K562 (cell line): ENCODE results near the gene DIP2C. TPM values are rescaled to one million over a fixed set of nuclear protein-coding genes. Genes with fewer than 3 reads are reported as not detected.

Source experiments
- ATAC-seq: fragments of 200-7000 bp; cut with Tn5 transposase; 3 replicates; pipeline ENCODE4 v1.9.1; 2020; ENCODE audit warnings: moderate library complexity
- BruUV-seq: library from RNA; stranded (reverse); fragments of 400-500 nt; replicated peaks from 2 replicates; lab custom pipeline; 2021; lab: Mats Ljungman, UMichigan
- CTCF ChIA-PET: fragments of 300-600 bp; formaldehyde crosslinking; extraction: SDS; loops from one replicate; lab custom pipeline; 2021; ENCODE audit warnings: low intra/inter-chr PET ratio; lab: Yijun Ruan, JAX
- POLR2A ChIA-PET: fragments of 300-600, 350-650 bp; sonication (Branson Sonifier 250); formaldehyde crosslinking; extraction: SDS; loops from one replicate; lab custom pipeline; 2021; ENCODE audit warnings: antibody characterized with exemption, inconsistent platforms; lab: Yijun Ruan, JAX
- DNase-seq, 4 experiments: peaks; one replicate each; pipeline versions ENCODE4 v3.0.0 to v3.0.0-alpha.2; 2011 to 2018; ENCODE audit warnings: low spot score in 3 of 4, mixed read lengths in 3 of 4; ENCODE audit errors: extremely low read depth in 1 of 4
- FAIRE-seq: peaks from 2 replicates; lab custom pipeline; 2011; peaks lifted over from hg19 to GRCh38; lab: Jason Lieb, UNC
- H2AFZ ChIP-seq: 2 replicates; pipeline ENCODE4 v1.6.0; 2011; ENCODE audit warnings: low read depth, low read length, control low read depth, inconsistent platforms
- H3K27ac ChIP-seq: fragments of 200-600 bp; 3 replicates; pipeline ENCODE4 v1.8.0; 2011; ENCODE audit warnings: low read depth, mild to moderate bottlenecking, control low read depth, inconsistent platforms, low read length, moderate library complexity, mixed read lengths; ENCODE audit errors: extremely low read depth
- H3K27me3 ChIP-seq, 2 experiments: fragments of 300-600 bp in 1 of 2; 2 replicates in 1 of 2; 3 replicates in 1 of 2; pipeline versions ENCODE4 v1.6.0 to v1.8.0; 2011; ENCODE audit warnings: inconsistent platforms in 2 of 2, low read length in 2 of 2, mild to moderate bottlenecking in 1 of 2, mixed read lengths in 1 of 2, moderate library complexity in 1 of 2; ENCODE audit not compliant: control insufficient read depth in 2 of 2, insufficient read depth in 2 of 2
- H3K36me3 ChIP-seq: fragments of 300-600 bp; 3 replicates; pipeline ENCODE4 v1.8.0; 2011; ENCODE audit warnings: mild to moderate bottlenecking, low read length, inconsistent platforms; ENCODE audit not compliant: control insufficient read depth, insufficient read depth
- H3K4me1 ChIP-seq, 2 experiments: fragments of 200-600 bp in 1 of 2; replicated peaks in 1 of 2; 2 replicates in 1 of 2; 3 replicates in 1 of 2; pipeline versions ENCODE4 v1.5.1 to v1.8.0; 2011; ENCODE audit warnings: inconsistent platforms in 2 of 2, low read length in 2 of 2, mild to moderate bottlenecking in 1 of 2, mixed read lengths in 1 of 2, moderate library complexity in 1 of 2; ENCODE audit not compliant: control insufficient read depth in 2 of 2, insufficient read depth in 2 of 2
- H3K4me2 ChIP-seq: 2 replicates; pipeline ENCODE4 v1.6.1; 2011; ENCODE audit warnings: low read length, control low read depth, inconsistent platforms, mixed read lengths; ENCODE audit not compliant: insufficient read depth
- H3K4me3 ChIP-seq: fragments of 200-600 bp; sonication (generic), shearing (Covaris generic); 2 replicates; pipeline ENCODE4 v1.5.1; 2016; ENCODE audit warnings: control low read depth, inconsistent platforms
- H3K79me2 ChIP-seq: fragments of 200-600 bp; 3 replicates; pipeline ENCODE4 v1.8.0; 2011; ENCODE audit warnings: low read length, inconsistent platforms; ENCODE audit not compliant: control insufficient read depth, insufficient read depth
- H3K9ac ChIP-seq, 2 experiments: 2 replicates each; pipeline versions ENCODE4 v1.6.0 to v1.6.1; 2011; ENCODE audit warnings: low read depth in 2 of 2, low read length in 2 of 2, control low read depth in 1 of 2, inconsistent platforms in 1 of 2, mild to moderate bottlenecking in 1 of 2, mixed read lengths in 1 of 2; ENCODE audit not compliant: insufficient read depth in 1 of 2
- H3K9me1 ChIP-seq: one replicate; pipeline ENCODE4 v1.6.0; 2011; ENCODE audit warnings: inconsistent platforms, mild to moderate bottlenecking, low read length, moderate library complexity; ENCODE audit not compliant: control insufficient read depth, insufficient read depth
- H3K9me3 ChIP-seq: replicated peaks from 2 replicates; pipeline ENCODE4 v1.5.1; 2011; ENCODE audit warnings: low read depth, low read length, inconsistent platforms; ENCODE audit not compliant: control insufficient read depth, insufficient read depth
- H4K20me1 ChIP-seq: replicated peaks from 2 replicates; pipeline ENCODE4 v1.6.1; 2011; ENCODE audit warnings: low read length, inconsistent platforms, mixed read lengths; ENCODE audit not compliant: control insufficient read depth, insufficient read depth
- C11orf30 ChIP-seq: fragments of 450-650 bp; IDR thresholded peaks from 2 replicates; pipeline ENCODE4 v1.6.1; 2016; ENCODE audit warnings: low read depth, mild to moderate bottlenecking
- FOXK1 ChIP-seq: sonication (generic); formaldehyde crosslinking; IDR thresholded peaks from 2 replicates; pipeline ENCODE4 v1.8.0; 2022; ENCODE audit warnings: missing genetic modification reagents, mild to moderate bottlenecking, borderline replicate concordance
- HEY1 ChIP-seq: fragments of 250-450 bp; sonication (Bioruptor Pico); IDR thresholded peaks from 2 replicates; pipeline ENCODE4 v1.5.0; 2020; ENCODE audit warnings: mild to moderate bottlenecking, moderate library complexity, borderline replicate concordance
- HMG20A ChIP-seq: fragments of 450-650 bp; formaldehyde crosslinking; conservative IDR thresholded peaks from 2 replicates; pipeline ENCODE4 v1.4.0; 2020; ENCODE audit warnings: mild to moderate bottlenecking, mixed read lengths
- MAFG ChIP-seq: fragments of 450-650 bp; conservative IDR thresholded peaks from 2 replicates; pipeline ENCODE4 v1.6.1; 2016; ENCODE audit warnings: missing genetic modification characterization, missing compliant biosample characterization
- RBFOX2 ChIP-seq: fragments of 200-400 bp; formaldehyde crosslinking; IDR thresholded peaks from 2 replicates; pipeline ENCODE4 v1.6.1; 2017; ENCODE audit warnings: low read depth, mild to moderate bottlenecking, low read length, moderate library complexity
- TCFL5 ChIP-seq: fragments of 250-450 bp; sonication (Bioruptor Pico); conservative IDR thresholded peaks from 2 replicates; pipeline ENCODE4 v1.6.1; 2021; ENCODE audit warnings: mild to moderate bottlenecking, moderate library complexity, matching md5 sums
- U2AF2 ChIP-seq: fragments of 200-400 bp; formaldehyde crosslinking; optimal IDR thresholded peaks from 2 replicates; pipeline ENCODE3; 2017; ENCODE audit warnings: low read depth, mild to moderate bottlenecking, low read length
- XRCC3 ChIP-seq: fragments of 450-650 bp; IDR thresholded peaks from 2 replicates; pipeline ENCODE4 v1.6.1; 2017; ENCODE audit warnings: mild to moderate bottlenecking, moderate library complexity
- WGBS: fragments of 100-300 bp; shearing (Covaris generic); methylation state at CpG from one replicate; pipeline ENCODE4 v1.1.6; 2016; ENCODE audit warnings: low coverage, mixed read lengths; ENCODE audit not compliant: insufficient coverage; ENCODE audit errors: missing lambda C conversion rate; 5-methylcytosine and 5-hydroxymethylcytosine counted together
- in situ Hi-C: fragments of 300-500 bp; cut with MboI; formaldehyde crosslinking; loops from 4 replicates; pipeline ENCODE4 v1.15.0; 2018; ENCODE audit warnings: inconsistent platforms, mixed read lengths
- intact Hi-C: fragments of 100-400 bp; cut with micrococcal nuclease; formaldehyde crosslinking; loops from 2 replicates; pipeline ENCODE4 v1.14.2; 2022
- polyA plus RNA-seq, 8 experiments: library from polyadenylated mRNA; depleted of rRNA in 4 of 8; stranded (reverse) in 5 of 8; unstranded in 3 of 8; fragments of >200 nt; fragmentation: Nextera tagmentation in 2 of 8; fragmentation: Illumina TruSeq in 1 of 8; extraction: Ambion mirVana in 2 of 8; extraction: Trizol in 1 of 8; gene quantifications; 2 replicates each; pipeline versions ENCODE4 v1.2.1 to v1.2.3, GENCODE V29; 2011 to 2014; ENCODE audit warnings: inconsistent platforms in 1 of 8, missing spikeins in 1 of 8
- total RNA-seq, 7 experiments: library from RNA; depleted of rRNA in 6 of 7; stranded (reverse); fragments of >200 nt in 6 of 7; fragmentation: Illumina TruSeq in 2 of 7; extraction: Trizol in 2 of 7; gene quantifications; 2 replicates each; pipeline versions ENCODE4 v1.2.1 to v1.2.3, GENCODE V29; 2011 to 2021; ENCODE audit warnings: low replicate concordance in 1 of 7
- TF ChIP-seq, protein P1 (sequence below): fragments of 450-650 bp; IDR thresholded peaks from 2 replicates; pipeline ENCODE4 v1.6.1; 2014; ENCODE audit warnings: low read depth, mild to moderate bottlenecking, moderate library complexity, borderline replicate concordance
- TF ChIP-seq, protein P2 (sequence below): sonication (generic); formaldehyde crosslinking; IDR thresholded peaks from 2 replicates; pipeline ENCODE4 v1.8.1; 2023; ENCODE audit warnings: missing genetic modification reagents, mild to moderate bottlenecking, borderline replicate concordance

The DIP2C gene
- total and polyA plus RNA-seq, 9 of the 15 experiments (the other 6 are each of a cell fraction or from before 2014, with no cell fraction given), result 0.01 TPM; not detected in 8

DNA sequence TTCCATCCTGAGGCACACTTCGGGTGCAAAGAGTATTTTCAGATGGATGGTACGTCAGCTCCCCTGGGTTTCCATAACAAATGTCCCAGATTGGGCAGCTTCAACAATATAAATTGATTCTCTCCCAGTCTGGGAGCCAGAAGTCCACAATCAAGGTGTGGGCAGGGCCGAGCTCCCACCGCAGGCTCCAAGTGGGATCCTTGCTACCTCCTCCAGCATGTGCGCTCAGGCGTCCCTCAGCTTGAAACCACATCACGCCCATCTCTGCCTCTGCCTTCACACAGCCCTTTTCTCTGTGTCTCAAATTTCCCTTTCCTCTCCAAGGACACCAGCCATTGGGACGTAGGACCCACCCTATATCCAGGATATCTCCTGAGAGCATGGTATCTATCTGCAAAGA lies 153.5 kb downstream of the DIP2C start:
- Histone ChIP-seq H3K27ac (no peak overlapping the region), H3K9me3 (no peaks in the 10 kb centered on the region; the same call in 1 of the 2 replicates), H4K20me1 (no peaks in the 10 kb centered on the region; the same call in 1 of the 2 replicates), H2AFZ (no peak overlapping the region), H3K4me1 (no peaks in the 10 kb centered on the region), H3K27me3 (peaks cover 38 to 67% of the 10 kb centered on the region in 2 experiments), H3K79me2 (no peaks in the 10 kb centered on the region), H3K9me1 (no peaks in the 10 kb centered on the region), H3K36me3 (no peaks in the 10 kb centered on the region), H3K9ac (no peak overlapping the region), H3K4me2 (no peak overlapping the region), H3K4me3 (no peak overlapping the region)
- in situ Hi-C loops (no loop called here), intact Hi-C loops (no loop called here)
- no peak for FAIRE-seq
- TF ChIP-seq C11orf30 (no peak), U2AF2 (no peak), FOXK1 (no peak), XRCC3 (no peak), HMG20A (no peak), MAFG (no peak), RBFOX2 (no peak), TCFL5 (no peak), HEY1 (CRISPR knock-in tag) (no peak)
- TF ChIP-seq, protein P1, sequence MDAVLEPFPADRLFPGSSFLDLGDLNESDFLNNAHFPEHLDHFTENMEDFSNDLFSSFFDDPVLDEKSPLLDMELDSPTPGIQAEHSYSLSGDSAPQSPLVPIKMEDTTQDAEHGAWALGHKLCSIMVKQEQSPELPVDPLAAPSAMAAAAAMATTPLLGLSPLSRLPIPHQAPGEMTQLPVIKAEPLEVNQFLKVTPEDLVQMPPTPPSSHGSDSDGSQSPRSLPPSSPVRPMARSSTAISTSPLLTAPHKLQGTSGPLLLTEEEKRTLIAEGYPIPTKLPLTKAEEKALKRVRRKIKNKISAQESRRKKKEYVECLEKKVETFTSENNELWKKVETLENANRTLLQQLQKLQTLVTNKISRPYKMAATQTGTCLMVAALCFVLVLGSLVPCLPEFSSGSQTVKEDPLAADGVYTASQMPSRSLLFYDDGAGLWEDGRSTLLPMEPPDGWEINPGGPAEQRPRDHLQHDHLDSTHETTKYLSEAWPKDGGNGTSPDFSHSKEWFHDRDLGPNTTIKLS, result no peak
- TF ChIP-seq, protein P2, sequence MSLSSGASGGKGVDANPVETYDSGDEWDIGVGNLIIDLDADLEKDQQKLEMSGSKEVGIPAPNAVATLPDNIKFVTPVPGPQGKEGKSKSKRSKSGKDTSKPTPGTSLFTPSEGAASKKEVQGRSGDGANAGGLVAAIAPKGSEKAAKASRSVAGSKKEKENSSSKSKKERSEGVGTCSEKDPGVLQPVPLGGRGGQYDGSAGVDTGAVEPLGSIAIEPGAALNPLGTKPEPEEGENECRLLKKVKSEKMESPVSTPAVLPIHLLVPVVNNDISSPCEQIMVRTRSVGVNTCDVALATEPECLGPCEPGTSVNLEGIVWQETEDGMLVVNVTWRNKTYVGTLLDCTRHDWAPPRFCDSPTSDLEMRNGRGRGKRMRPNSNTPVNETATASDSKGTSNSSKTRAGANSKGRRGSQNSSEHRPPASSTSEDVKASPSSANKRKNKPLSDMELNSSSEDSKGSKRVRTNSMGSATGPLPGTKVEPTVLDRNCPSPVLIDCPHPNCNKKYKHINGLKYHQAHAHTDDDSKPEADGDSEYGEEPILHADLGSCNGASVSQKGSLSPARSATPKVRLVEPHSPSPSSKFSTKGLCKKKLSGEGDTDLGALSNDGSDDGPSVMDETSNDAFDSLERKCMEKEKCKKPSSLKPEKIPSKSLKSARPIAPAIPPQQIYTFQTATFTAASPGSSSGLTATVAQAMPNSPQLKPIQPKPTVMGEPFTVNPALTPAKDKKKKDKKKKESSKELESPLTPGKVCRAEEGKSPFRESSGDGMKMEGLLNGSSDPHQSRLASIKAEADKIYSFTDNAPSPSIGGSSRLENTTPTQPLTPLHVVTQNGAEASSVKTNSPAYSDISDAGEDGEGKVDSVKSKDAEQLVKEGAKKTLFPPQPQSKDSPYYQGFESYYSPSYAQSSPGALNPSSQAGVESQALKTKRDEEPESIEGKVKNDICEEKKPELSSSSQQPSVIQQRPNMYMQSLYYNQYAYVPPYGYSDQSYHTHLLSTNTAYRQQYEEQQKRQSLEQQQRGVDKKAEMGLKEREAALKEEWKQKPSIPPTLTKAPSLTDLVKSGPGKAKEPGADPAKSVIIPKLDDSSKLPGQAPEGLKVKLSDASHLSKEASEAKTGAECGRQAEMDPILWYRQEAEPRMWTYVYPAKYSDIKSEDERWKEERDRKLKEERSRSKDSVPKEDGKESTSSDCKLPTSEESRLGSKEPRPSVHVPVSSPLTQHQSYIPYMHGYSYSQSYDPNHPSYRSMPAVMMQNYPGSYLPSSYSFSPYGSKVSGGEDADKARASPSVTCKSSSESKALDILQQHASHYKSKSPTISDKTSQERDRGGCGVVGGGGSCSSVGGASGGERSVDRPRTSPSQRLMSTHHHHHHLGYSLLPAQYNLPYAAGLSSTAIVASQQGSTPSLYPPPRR (CRISPR knock-in tag), result no peak
- no peak for ATAC-seq
- ChIA-PET POLR2A (interaction anchor here (1.4 kb wide), 1 partner anchor 9 kb away, joined by 4 read pairs; no protein-coding TSS in a partner anchor), CTCF (no interaction called here)
- BruUV-seq, result no TSS peak
- WGBS, result 3% methylated on average over 8 of the region's 8 CpGs
- no peak for DNase-seq
